Measurements from ENCODE around the gene GNPDA1. TPM values are rescaled to one million over a fixed set of nuclear protein-coding genes. Genes with fewer than 3 reads are reported as not detected.

Gene GNPDA1
- total and polyA plus RNA-seq, 2 donors from 2014 or later = 30.1 to 76.6 TPM

GRCh38 chr5:141982626-141983025, 30.2 kb downstream of the GNPDA1 start:
- H3K4me3 ChIP-seq (ENCODE audit: low read length in 3 of 3) = no peak overlapping the region
- H3K36me3 ChIP-seq (ENCODE audit: control insufficient read depth in 2 of 3, insufficient read depth in 3 of 3, low read length in 3 of 3) = peaks cover 8 to 57% (median 42%) of the 10 kb centered on the region in 3 donors
- TF ChIP-seq CTCF (IDR thresholded peaks at IDR 0.05; ENCODE audit: borderline replicate concordance, extremely low read depth, insufficient read depth) = no peak
- FAIRE-seq (no peak), DNase-seq (no peak)
- H3K27ac ChIP-seq (ENCODE audit: low read depth in 2 of 2, low read length in 2 of 2) = no peak overlapping the region
- H3K9ac ChIP-seq (ENCODE audit: low read length in 3 of 3) = no peak overlapping the region
- intact Hi-C loops (cut with DNase I) = no loop called here
- no peaks in the 10 kb centered on the region for H3K9me3 ChIP-seq (ENCODE audit: control insufficient read depth in 2 of 3, insufficient read depth in 1 of 3, low read length in 3 of 3)
- peaks cover 0 to 6% (median 4%) of the 10 kb centered on the region in 3 donors for H3K4me1 ChIP-seq (ENCODE audit: control insufficient read depth in 2 of 3, insufficient read depth in 2 of 3, low read depth in 1 of 3, low read length in 3 of 3)
- no peaks in the 10 kb centered on the region for H3K27me3 ChIP-seq (ENCODE audit: control insufficient read depth, insufficient read depth, low read length)

GRCh38 chr5:141978389-141978788, 34.4 kb downstream of the GNPDA1 start:
- TF ChIP-seq CTCF (IDR thresholded peaks at IDR 0.05; ENCODE audit: borderline replicate concordance, extremely low read depth, insufficient read depth) = no peak
- Histone ChIP-seq H3K27ac (ENCODE audit: low read depth in 2 of 2, low read length in 2 of 2) (no peak overlapping the region), H3K9ac (ENCODE audit: low read length in 3 of 3) (no peak overlapping the region), H3K27me3 (ENCODE audit: control insufficient read depth, insufficient read depth, low read length) (no peaks in the 10 kb centered on the region), H3K4me3 (ENCODE audit: low read length in 3 of 3) (no peak overlapping the region), H3K36me3 (ENCODE audit: control insufficient read depth in 2 of 3, insufficient read depth in 3 of 3, low read length in 3 of 3) (peaks cover 5 to 61% (median 31%) of the 10 kb centered on the region in 3 donors), H3K4me1 (ENCODE audit: control insufficient read depth in 2 of 3, insufficient read depth in 2 of 3, low read depth in 1 of 3, low read length in 3 of 3) (peaks cover 0 to 6% (median 4%) of the 10 kb centered on the region in 3 donors), H3K9me3 (ENCODE audit: control insufficient read depth in 2 of 3, insufficient read depth in 1 of 3, low read length in 3 of 3) (no peaks in the 10 kb centered on the region)
- FAIRE-seq (no peak), DNase-seq (no peak)
- intact Hi-C loops (cut with DNase I) = no loop called here

GRCh38 chr5:141976176-141976575, 36.7 kb downstream of the GNPDA1 start:
- FAIRE-seq (no peak), DNase-seq (no peak)
- Histone ChIP-seq H3K9ac (ENCODE audit: low read length in 3 of 3) (no peak overlapping the region), H3K9me3 (ENCODE audit: control insufficient read depth in 2 of 3, insufficient read depth in 1 of 3, low read length in 3 of 3) (no peaks in the 10 kb centered on the region), H3K4me1 (ENCODE audit: control insufficient read depth in 2 of 3, insufficient read depth in 2 of 3, low read depth in 1 of 3, low read length in 3 of 3) (peaks cover 0 to 6% (median 4%) of the 10 kb centered on the region in 3 donors), H3K36me3 (ENCODE audit: control insufficient read depth in 2 of 3, insufficient read depth in 3 of 3, low read length in 3 of 3) (peaks cover 3 to 53% (median 26%) of the 10 kb centered on the region in 3 donors), H3K4me3 (ENCODE audit: low read length in 3 of 3) (no peak overlapping the region), H3K27me3 (ENCODE audit: control insufficient read depth, insufficient read depth, low read length) (no peaks in the 10 kb centered on the region), H3K27ac (ENCODE audit: low read depth in 2 of 2, low read length in 2 of 2) (no peak overlapping the region)
- intact Hi-C loops (cut with DNase I) = no loop called here
- no peak for TF ChIP-seq CTCF (IDR thresholded peaks at IDR 0.05; ENCODE audit: borderline replicate concordance, extremely low read depth, insufficient read depth)
